ENCODE measurements around the gene RPS24. TPM values are rescaled to one million over a fixed set of nuclear protein-coding genes. Genes with fewer than 3 reads are reported as not detected.
"Not testable (repeated sequence)": the region's sequence is repeated elsewhere in the genome, so short reads cannot be mapped to it uniquely, and the experiment has no call there.

The RPS24 gene
- total RNA-seq, 1 donor from 2014 or later, result 1,331 TPM

DNA sequence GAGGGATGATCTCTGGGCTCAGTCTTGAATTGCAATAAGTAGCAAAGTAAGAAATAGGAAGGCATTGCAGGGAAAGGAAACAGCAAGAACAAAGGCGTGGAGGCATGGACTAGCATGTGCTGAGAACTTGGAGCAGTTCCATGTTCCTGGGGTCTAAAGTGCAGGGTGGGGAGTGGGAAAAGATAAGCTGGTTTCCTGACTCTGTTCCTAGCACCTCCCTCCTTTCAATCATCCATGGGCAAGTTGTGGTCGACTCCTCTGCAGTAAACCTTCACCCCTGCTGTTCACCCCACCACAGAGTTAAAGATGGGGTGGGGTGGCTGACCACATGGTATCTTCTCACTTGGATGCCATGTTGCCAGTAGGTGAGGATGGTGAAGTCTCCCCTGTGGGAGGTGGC is 29.6 kb downstream of the RPS24 start:
- Histone ChIP-seq H3K27ac (ENCODE audit: low read depth, low read length) (no peak overlapping the region), H2AFZ (ENCODE audit: low read depth, low read length) (no peak overlapping the region), H3K9ac (ENCODE audit: low read length) (no peak overlapping the region), H4K20me1 (ENCODE audit: insufficient read depth, low read length) (no peaks in the 10 kb centered on the region), H3K4me2 (ENCODE audit: low read length) (no peak overlapping the region), H3K4me1 (ENCODE audit: insufficient read depth, low read length) (no peaks in the 10 kb centered on the region), H3K27me3 (ENCODE audit: insufficient read depth, low read length) (peaks cover 5% of the 10 kb centered on the region), H3K4me3 (ENCODE audit: insufficient read depth, low read depth, low read length) (no peak overlapping the region), H3K9me3 (ENCODE audit: insufficient read depth, low read depth, low read length) (no peaks in the 10 kb centered on the region), H3K79me2 (ENCODE audit: insufficient read depth, low read length) (no peaks in the 10 kb centered on the region), H3K36me3 (ENCODE audit: insufficient read depth, low read length) (no peaks in the 10 kb centered on the region)
- Mint-ChIP-seq H3K36me3 (ENCODE audit: low read depth, unreplicated experiment) (peaks cover 8% of the 10 kb centered on the region), H3K27ac (ENCODE audit: unreplicated experiment) (no peak overlapping the region), H3K4me3 (ENCODE audit: unreplicated experiment) (no peak overlapping the region), H3K9me3 (ENCODE audit: unreplicated experiment) (peaks cover 5% of the 10 kb centered on the region), H3K27me3 (ENCODE audit: low read depth, unreplicated experiment) (peaks cover 19% of the 10 kb centered on the region), H3K4me1 (ENCODE audit: low read depth, unreplicated experiment) (peaks cover 10% of the 10 kb centered on the region)
- TF ChIP-seq, protein P1, sequence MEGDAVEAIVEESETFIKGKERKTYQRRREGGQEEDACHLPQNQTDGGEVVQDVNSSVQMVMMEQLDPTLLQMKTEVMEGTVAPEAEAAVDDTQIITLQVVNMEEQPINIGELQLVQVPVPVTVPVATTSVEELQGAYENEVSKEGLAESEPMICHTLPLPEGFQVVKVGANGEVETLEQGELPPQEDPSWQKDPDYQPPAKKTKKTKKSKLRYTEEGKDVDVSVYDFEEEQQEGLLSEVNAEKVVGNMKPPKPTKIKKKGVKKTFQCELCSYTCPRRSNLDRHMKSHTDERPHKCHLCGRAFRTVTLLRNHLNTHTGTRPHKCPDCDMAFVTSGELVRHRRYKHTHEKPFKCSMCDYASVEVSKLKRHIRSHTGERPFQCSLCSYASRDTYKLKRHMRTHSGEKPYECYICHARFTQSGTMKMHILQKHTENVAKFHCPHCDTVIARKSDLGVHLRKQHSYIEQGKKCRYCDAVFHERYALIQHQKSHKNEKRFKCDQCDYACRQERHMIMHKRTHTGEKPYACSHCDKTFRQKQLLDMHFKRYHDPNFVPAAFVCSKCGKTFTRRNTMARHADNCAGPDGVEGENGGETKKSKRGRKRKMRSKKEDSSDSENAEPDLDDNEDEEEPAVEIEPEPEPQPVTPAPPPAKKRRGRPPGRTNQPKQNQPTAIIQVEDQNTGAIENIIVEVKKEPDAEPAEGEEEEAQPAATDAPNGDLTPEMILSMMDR (IDR thresholded peaks at IDR 0.05; ENCODE audit: insufficient read depth, low read depth, low read length), result no peak
- no peak for TF ChIP-seq EZH2 (IDR thresholded peaks at IDR 0.05; ENCODE audit: insufficient read depth, low read length)
- FAIRE-seq (no peak), DNase-seq (ENCODE audit: low read depth) (no peak)

DNA sequence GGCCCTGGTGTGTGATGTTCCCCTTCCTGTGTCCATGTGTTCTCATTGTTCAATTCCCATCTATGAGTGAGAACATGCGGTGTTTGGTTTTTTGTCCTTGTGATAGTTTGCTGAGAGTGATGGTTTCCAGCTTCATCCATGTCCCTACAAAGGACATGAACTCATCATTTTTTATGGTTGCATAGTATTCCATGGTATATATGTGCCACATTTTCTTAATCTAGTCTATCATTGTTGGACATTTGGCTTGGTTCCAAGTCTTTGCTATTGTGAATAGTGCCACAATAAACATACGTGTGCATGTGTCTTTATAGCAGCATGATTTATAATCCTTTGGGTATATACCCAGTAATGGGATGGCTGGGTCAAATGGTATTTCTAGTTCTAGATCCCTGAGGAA is 31.3 kb downstream of the RPS24 start:
- H3K4me3 Mint-ChIP-seq (ENCODE audit: unreplicated experiment); H3K36me3 Mint-ChIP-seq (ENCODE audit: low read depth, unreplicated experiment); H4K20me1 ChIP-seq (ENCODE audit: insufficient read depth, low read length); H3K4me1 ChIP-seq (ENCODE audit: insufficient read depth, low read length); FAIRE-seq; H3K9me3 ChIP-seq (ENCODE audit: insufficient read depth, low read depth, low read length); DNase-seq (ENCODE audit: low read depth); H3K79me2 ChIP-seq (ENCODE audit: insufficient read depth, low read length); H3K36me3 ChIP-seq (ENCODE audit: insufficient read depth, low read length); H3K27me3 ChIP-seq (ENCODE audit: insufficient read depth, low read length); H3K27ac ChIP-seq (ENCODE audit: low read depth, low read length); H3K9ac ChIP-seq (ENCODE audit: low read length); H2AFZ ChIP-seq (ENCODE audit: low read depth, low read length); H3K27ac Mint-ChIP-seq (ENCODE audit: unreplicated experiment); H3K4me2 ChIP-seq (ENCODE audit: low read length); H3K4me3 ChIP-seq (ENCODE audit: insufficient read depth, low read depth, low read length); H3K9me3 Mint-ChIP-seq (ENCODE audit: unreplicated experiment): not testable (repeated sequence)
- Mint-ChIP-seq H3K4me1 (ENCODE audit: low read depth, unreplicated experiment) (peaks cover 10% of the 10 kb centered on the region), H3K27me3 (ENCODE audit: low read depth, unreplicated experiment) (peaks cover 25% of the 10 kb centered on the region)

DNA sequence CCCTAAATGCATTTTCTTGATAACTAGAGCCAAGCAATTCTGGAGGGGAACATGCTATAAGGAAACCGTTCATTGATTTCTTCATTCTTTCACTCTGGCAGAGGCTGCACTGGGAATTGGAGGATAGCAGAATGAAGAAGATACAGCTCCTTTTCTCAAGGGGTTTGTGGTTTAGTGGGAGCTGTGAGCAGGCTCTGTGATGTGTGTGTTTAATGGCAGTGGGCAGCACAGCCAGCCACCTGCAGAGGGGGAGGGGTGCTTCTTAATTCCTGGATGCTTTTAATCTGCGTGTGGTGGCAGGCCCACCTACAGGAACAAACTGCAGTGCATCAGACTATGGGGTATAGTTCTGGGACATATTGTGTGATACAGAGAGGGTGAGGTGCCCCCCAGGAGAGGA is 31.9 kb downstream of the RPS24 start:
- Histone ChIP-seq H3K9ac (ENCODE audit: low read length) (no peak overlapping the region), H4K20me1 (ENCODE audit: insufficient read depth, low read length) (no peaks in the 10 kb centered on the region), H2AFZ (ENCODE audit: low read depth, low read length) (no peak overlapping the region), H3K27me3 (ENCODE audit: insufficient read depth, low read length) (peaks cover 5% of the 10 kb centered on the region), H3K27ac (ENCODE audit: low read depth, low read length) (no peak overlapping the region), H3K36me3 (ENCODE audit: insufficient read depth, low read length) (no peaks in the 10 kb centered on the region), H3K4me3 (ENCODE audit: insufficient read depth, low read depth, low read length) (no peak overlapping the region), H3K9me3 (ENCODE audit: insufficient read depth, low read depth, low read length) (no peaks in the 10 kb centered on the region), H3K4me2 (ENCODE audit: low read length) (no peak overlapping the region), H3K4me1 (ENCODE audit: insufficient read depth, low read length) (no peaks in the 10 kb centered on the region), H3K79me2 (ENCODE audit: insufficient read depth, low read length) (no peaks in the 10 kb centered on the region)
- Mint-ChIP-seq H3K4me1 (ENCODE audit: low read depth, unreplicated experiment) (peaks cover 10% of the 10 kb centered on the region), H3K9me3 (ENCODE audit: unreplicated experiment) (peaks cover 5% of the 10 kb centered on the region), H3K36me3 (ENCODE audit: low read depth, unreplicated experiment) (peaks cover 9% of the 10 kb centered on the region), H3K27me3 (ENCODE audit: low read depth, unreplicated experiment) (peaks cover 22% of the 10 kb centered on the region), H3K4me3 (ENCODE audit: unreplicated experiment) (no peak overlapping the region), H3K27ac (ENCODE audit: unreplicated experiment) (no peak overlapping the region)
- FAIRE-seq (no peak), DNase-seq (ENCODE audit: low read depth) (no peak)
- TF ChIP-seq, protein P1 (IDR thresholded peaks at IDR 0.05; ENCODE audit: insufficient read depth, low read depth, low read length), result no peak
- no peak for TF ChIP-seq EZH2 (IDR thresholded peaks at IDR 0.05; ENCODE audit: insufficient read depth, low read length)
